MCF 10A (cell line): ENCODE measurements around the gene NAA11. TPM values are rescaled to one million over a fixed set of nuclear protein-coding genes. Genes with fewer than 3 reads are reported as not detected.
"Not testable (repeated sequence)": the region's sequence is repeated elsewhere in the genome, so short reads cannot be mapped to it uniquely, and the experiment has no call there.

Source experiments
- BruUV-seq: library from RNA; stranded (reverse); fragments of 400-500 nt; replicated peaks from 2 replicates; lab custom pipeline; 2021; lab: Mats Ljungman, UMichigan
- CTCF ChIA-PET: fragments of 300-600 bp; sonication (Branson Sonifier 250); formaldehyde crosslinking; extraction: SDS; loops from one replicate; lab custom pipeline; 2021; ENCODE audit warnings: antibody characterized with exemption, inconsistent platforms; lab: Yijun Ruan, JAX
- POLR2A ChIA-PET: fragments of 300-600, 350-650 bp; sonication (Branson Sonifier 250); formaldehyde crosslinking; extraction: SDS; loops from one replicate; lab custom pipeline; 2020; ENCODE audit warnings: antibody characterized with exemption, inconsistent platforms; lab: Yijun Ruan, JAX
- DNase-seq: peaks from one replicate; pipeline ENCODE4 v3.0.0-alpha.2; 2018; ENCODE audit not compliant: unreplicated experiment
- H3K27ac Mint-ChIP-seq: one replicate; pipeline ENCODE4 v1.8.0; 2022; ENCODE audit warnings: mild to moderate bottlenecking, low read depth, mixed read lengths; ENCODE audit not compliant: unreplicated experiment
- H3K27me3 Mint-ChIP-seq: one replicate; pipeline ENCODE4 v1.8.0; 2022; ENCODE audit warnings: mixed read lengths; ENCODE audit not compliant: insufficient read depth, unreplicated experiment
- H3K36me3 Mint-ChIP-seq: one replicate; pipeline ENCODE4 v1.8.0; 2022; ENCODE audit warnings: mild to moderate bottlenecking, moderate library complexity, mixed read lengths; ENCODE audit not compliant: insufficient read depth, unreplicated experiment
- H3K4me1 Mint-ChIP-seq: one replicate; pipeline ENCODE4 v1.8.0; 2022; ENCODE audit warnings: mixed read lengths; ENCODE audit not compliant: insufficient read depth, unreplicated experiment
- H3K4me3 Mint-ChIP-seq: one replicate; pipeline ENCODE4 v1.8.0; 2022; ENCODE audit warnings: mild to moderate bottlenecking, moderate library complexity, mixed read lengths; ENCODE audit not compliant: unreplicated experiment
- H3K9me3 Mint-ChIP-seq: one replicate; pipeline ENCODE4 v1.8.0; 2022; ENCODE audit warnings: mixed read lengths; ENCODE audit not compliant: unreplicated experiment
- intact Hi-C: fragments of 100-400 bp; cut with micrococcal nuclease; formaldehyde crosslinking; loops from 2 replicates; pipeline ENCODE4 v1.14.1; 2022
- total RNA-seq: library from RNA; stranded (reverse); gene quantifications from 2 replicates; pipeline ENCODE4 v1.2.3, GENCODE V29; 2022
- TF ChIP-seq, protein P1 (sequence below): fragments of 200-600 bp; IDR thresholded peaks from one replicate; pipeline ENCODE4 v1.8.0; 2022; ENCODE audit warnings: antibody characterized with exemption, mild to moderate bottlenecking; ENCODE audit not compliant: unreplicated experiment

The NAA11 gene
- total RNA-seq, 1 experiment from 2014 or later: not detected

DNA sequence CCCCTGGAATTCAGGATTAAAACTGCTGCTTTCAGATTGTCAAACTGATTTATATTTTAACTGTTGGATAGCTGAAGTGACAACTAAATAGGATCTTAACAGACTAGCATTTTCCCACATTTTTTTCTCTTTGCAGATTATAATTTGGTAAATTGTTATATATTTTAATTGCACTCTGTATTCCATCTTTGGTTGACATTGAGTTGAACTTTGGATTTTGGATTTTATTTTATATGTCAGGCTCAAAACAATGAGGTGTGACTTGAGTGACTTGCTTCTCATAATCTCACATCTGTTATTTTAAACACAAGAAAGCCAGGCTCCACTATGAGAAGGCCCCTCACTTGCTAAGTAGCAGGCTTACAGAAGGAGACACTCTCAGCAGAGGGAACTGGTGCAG, 38.1 kb downstream of the NAA11 start:
- ChIA-PET POLR2A (interaction anchor here (0.6 to 0.7 kb wide), 3 partner anchors 61 to 548 kb away, joined by 3 to 4 read pairs (median 3); no protein-coding TSS in a partner anchor), CTCF (no interaction called here)
- TF ChIP-seq, protein P1, sequence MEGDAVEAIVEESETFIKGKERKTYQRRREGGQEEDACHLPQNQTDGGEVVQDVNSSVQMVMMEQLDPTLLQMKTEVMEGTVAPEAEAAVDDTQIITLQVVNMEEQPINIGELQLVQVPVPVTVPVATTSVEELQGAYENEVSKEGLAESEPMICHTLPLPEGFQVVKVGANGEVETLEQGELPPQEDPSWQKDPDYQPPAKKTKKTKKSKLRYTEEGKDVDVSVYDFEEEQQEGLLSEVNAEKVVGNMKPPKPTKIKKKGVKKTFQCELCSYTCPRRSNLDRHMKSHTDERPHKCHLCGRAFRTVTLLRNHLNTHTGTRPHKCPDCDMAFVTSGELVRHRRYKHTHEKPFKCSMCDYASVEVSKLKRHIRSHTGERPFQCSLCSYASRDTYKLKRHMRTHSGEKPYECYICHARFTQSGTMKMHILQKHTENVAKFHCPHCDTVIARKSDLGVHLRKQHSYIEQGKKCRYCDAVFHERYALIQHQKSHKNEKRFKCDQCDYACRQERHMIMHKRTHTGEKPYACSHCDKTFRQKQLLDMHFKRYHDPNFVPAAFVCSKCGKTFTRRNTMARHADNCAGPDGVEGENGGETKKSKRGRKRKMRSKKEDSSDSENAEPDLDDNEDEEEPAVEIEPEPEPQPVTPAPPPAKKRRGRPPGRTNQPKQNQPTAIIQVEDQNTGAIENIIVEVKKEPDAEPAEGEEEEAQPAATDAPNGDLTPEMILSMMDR: no peak
- Mint-ChIP-seq H3K36me3 (no peaks in the 10 kb centered on the region), H3K4me1 (no peaks in the 10 kb centered on the region), H3K27ac (no peak overlapping the region), H3K27me3 (no peaks in the 10 kb centered on the region), H3K9me3 (no peaks in the 10 kb centered on the region), H3K4me3 (no peak overlapping the region)
- intact Hi-C loops: no loop called here
- no TSS peak for BruUV-seq
- no peak for DNase-seq

DNA sequence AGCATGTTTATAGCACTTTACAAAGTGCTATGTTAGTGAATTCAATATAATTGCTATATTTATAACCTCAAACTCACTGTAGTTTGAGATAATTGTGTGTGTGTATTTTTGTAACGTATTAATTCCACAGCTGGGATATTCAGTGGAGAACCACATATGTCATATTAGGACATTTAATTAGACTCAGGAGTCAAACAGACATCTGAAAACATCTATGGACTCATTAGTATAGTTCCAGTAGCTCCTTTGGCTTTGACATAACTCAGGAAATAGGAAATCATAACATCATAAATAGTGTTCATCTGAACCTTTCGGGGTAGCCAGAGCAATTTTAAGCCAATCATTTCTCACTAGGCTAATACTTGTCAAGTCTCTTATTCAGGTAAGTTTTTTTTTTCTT, 38.8 kb downstream of the NAA11 start:
- ChIA-PET POLR2A (interaction anchor here (0.6 kb wide), 1 partner anchor 60 kb away, joined by 4 read pairs; no protein-coding TSS in a partner anchor), CTCF (no interaction called here)
- no peak for DNase-seq
- H3K27me3 Mint-ChIP-seq: no peaks in the 10 kb centered on the region
- H3K9me3 Mint-ChIP-seq: no peaks in the 10 kb centered on the region
- intact Hi-C loops: no loop called here
- no peak overlapping the region for H3K27ac Mint-ChIP-seq
- TF ChIP-seq, protein P1: no peak
- H3K4me1 Mint-ChIP-seq: no peaks in the 10 kb centered on the region
- no peak overlapping the region for H3K4me3 Mint-ChIP-seq
- no TSS peak for BruUV-seq
- H3K36me3 Mint-ChIP-seq: no peaks in the 10 kb centered on the region

DNA sequence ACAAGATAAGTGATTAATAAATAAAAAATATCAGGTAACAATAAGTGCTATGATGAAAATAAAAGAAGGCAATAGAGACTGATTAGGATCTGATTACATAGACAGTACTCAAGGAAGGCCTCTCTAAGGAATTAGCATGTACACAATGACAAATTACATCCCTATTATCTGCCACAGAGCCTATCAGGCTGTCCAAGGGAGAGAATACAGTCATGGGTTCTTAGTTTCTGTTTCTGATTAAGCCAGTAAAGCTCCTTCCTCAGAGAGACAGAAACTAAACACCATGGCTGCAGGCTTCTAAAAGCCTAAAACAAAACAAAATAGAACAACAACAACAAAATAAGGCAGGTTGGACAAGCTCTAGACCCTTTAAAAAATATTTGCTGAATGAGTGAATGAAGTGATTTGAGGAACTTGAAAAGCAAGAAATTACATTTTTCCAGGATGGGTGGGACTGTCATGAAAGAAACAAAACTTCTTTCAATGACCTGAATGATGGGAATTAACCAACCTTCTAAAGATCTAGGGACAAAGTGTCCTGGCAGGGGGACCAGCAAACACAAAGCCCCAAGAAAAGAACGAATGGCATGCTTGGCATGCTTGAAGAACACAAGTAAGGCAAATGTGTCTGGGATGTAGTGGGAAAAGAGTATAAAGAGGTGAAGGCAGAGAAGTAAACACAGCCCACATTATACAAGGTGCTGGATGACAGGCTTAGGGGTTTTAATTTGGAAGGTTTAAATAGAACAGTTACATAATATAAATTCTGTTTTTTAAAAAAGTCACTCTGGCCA, 44.1 kb downstream of the NAA11 start:
- TF ChIP-seq, protein P1: no peak
- Mint-ChIP-seq H3K27me3 (no peaks in the 10 kb centered on the region), H3K36me3 (no peaks in the 10 kb centered on the region), H3K9me3 (no peaks in the 10 kb centered on the region), H3K4me1 (no peaks in the 10 kb centered on the region), H3K27ac (no peak overlapping the region), H3K4me3 (no peak overlapping the region)
- CTCF ChIA-PET: interaction anchor here (0.6 kb wide), 1 partner anchor 1382 kb away, joined by 3 read pairs; no protein-coding TSS in a partner anchor
- no peak for DNase-seq
- intact Hi-C loops: no loop called here
- POLR2A ChIA-PET: interaction anchor here (0.6 kb wide), 1 partner anchor 243 kb away, joined by 4 read pairs; no protein-coding TSS in a partner anchor
- no TSS peak for BruUV-seq

DNA sequence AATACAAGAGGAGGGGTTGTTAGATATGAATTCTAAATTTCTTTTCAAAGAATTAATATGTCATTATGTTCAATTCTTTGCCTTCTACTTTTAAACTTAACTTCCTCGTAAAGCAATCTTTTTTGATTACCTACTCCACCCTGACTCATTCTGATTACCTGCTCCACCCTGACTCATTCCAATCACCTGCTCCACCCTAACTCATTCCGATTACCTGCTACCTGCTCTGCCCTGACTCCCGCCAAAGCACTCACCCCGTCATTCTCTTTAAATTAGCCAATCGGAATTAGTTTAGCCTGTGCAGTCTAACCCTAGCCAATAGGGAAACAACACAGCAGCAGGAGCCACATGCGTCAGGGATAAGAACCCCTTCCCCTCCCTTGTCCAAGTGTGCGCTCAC, 48.4 kb downstream of the NAA11 start:
- H3K9me3 Mint-ChIP-seq, POLR2A ChIA-PET, BruUV-seq: not testable (repeated sequence)

More for the DNA sequence above, 48.4 kb downstream of the NAA11 start:
- DNase-seq, H3K4me1 Mint-ChIP-seq, CTCF ChIA-PET, H3K27me3 Mint-ChIP-seq, H3K27ac Mint-ChIP-seq, intact Hi-C loops, H3K4me3 Mint-ChIP-seq, H3K36me3 Mint-ChIP-seq: not testable (repeated sequence)
